Effector memory CD4-positive, alpha-beta T cell (primary cell): ENCODE results near the gene ASTN2.

ENCODE experiments used
- DNase-seq, 3 donors: peaks; one replicate each; pipeline ENCODE4 v3.0.0-alpha.2; 2020
- H3K27ac ChIP-seq: 2 replicates; pipeline ENCODE4 v1.7.0; 2013; ENCODE audit warnings: mild to moderate bottlenecking, low read length, moderate library complexity; ENCODE audit not compliant: insufficient read depth, poor library complexity, severe bottlenecking
- H3K27me3 ChIP-seq: replicated peaks from 2 replicates; pipeline ENCODE4 v1.7.0; 2013; ENCODE audit warnings: mild to moderate bottlenecking, low read length; ENCODE audit not compliant: insufficient read depth, control insufficient read depth, poor library complexity, severe bottlenecking
- H3K36me3 ChIP-seq: 2 replicates; pipeline ENCODE4 v1.7.0; 2013; ENCODE audit warnings: mild to moderate bottlenecking, low read length, moderate library complexity; ENCODE audit not compliant: control insufficient read depth, insufficient read depth
- H3K4me1 ChIP-seq: 2 replicates; pipeline ENCODE4 v1.7.0; 2013; ENCODE audit warnings: low read length, mild to moderate bottlenecking; ENCODE audit not compliant: control insufficient read depth, insufficient read depth, poor library complexity, severe bottlenecking
- H3K4me3 ChIP-seq: 2 replicates; pipeline ENCODE4 v1.7.0; 2013; ENCODE audit warnings: low read length, low read depth, mild to moderate bottlenecking; ENCODE audit not compliant: insufficient read depth, poor library complexity, severe bottlenecking
- H3K9me3 ChIP-seq: 2 replicates; pipeline ENCODE4 v1.7.0; 2013; ENCODE audit warnings: mild to moderate bottlenecking, low read length, moderate library complexity; ENCODE audit not compliant: control insufficient read depth

Gene ASTN2

DNA sequence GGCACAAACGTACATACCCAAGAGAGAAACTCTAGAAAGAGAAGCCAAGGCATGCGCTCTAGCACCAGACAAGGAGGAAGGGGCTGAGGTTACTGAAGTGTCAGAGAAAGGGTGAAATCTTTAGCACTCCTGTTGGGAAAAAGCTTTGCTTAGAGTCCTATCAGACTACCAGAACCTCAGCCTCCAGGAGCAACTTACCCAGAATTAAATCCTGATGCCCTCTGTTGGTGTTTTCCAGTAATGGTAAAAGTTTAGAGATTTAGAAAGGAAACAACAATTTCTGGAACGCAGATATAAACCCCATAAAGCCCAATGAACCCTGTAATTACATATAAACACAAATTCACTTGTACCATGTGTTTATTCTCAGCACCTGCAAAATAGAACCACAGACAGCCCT, 33.2 kb upstream of the ASTN2 start:
- Histone ChIP-seq H3K27ac (no peak overlapping the region), H3K4me1 (no peaks in the 10 kb centered on the region), H3K9me3 (no peaks in the 10 kb centered on the region), H3K4me3 (no peak overlapping the region), H3K27me3 (no peaks in the 10 kb centered on the region), H3K36me3 (no peaks in the 10 kb centered on the region)
- no peak for DNase-seq

DNA sequence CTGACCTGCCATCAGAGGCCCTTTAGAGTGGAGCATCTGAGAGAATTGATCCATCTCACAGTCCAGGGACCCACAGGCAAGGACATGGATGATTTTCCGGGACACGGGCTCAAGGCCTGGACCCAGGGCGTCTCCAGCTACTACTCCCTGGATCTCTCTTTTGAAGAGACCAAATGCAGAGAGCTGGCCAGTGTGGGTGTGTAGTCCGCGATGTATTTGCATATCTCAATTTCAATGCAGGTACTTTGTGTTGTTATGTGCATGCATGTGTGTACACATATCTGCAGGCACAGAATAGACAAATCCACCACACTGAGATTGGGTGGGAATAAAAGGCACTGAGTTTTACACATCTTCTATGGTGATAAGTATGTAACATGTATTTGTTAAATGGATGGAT, 30.8 kb upstream of the ASTN2 start:
- Histone ChIP-seq H3K36me3 (no peaks in the 10 kb centered on the region), H3K4me1 (no peaks in the 10 kb centered on the region), H3K4me3 (no peak overlapping the region), H3K27me3 (no peaks in the 10 kb centered on the region), H3K27ac (no peak overlapping the region), H3K9me3 (no peaks in the 10 kb centered on the region)
- DNase-seq = no peak

DNA sequence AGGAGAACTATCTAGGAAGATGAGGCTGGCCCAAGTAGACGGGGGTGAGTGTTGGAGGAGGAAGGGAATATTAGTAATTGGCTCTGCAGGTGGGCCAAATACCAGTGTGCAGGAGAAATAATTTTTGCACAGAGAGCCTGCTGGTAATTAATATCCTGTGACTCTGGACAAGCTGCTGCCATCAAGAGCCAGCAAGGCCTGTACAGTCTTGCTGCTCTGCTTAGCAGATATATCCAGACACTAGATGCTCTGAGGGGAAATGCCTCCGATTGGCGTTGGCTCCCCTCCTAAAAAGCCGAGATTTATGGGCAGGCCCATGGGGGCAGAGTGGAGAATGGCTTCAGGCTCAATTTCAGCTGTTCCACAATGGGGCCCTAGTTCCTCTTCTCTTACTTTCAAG, 29.6 kb upstream of the ASTN2 start:
- H3K4me3 ChIP-seq = no peak overlapping the region
- no peaks in the 10 kb centered on the region for H3K36me3 ChIP-seq
- no peaks in the 10 kb centered on the region for H3K4me1 ChIP-seq
- H3K27ac ChIP-seq = no peak overlapping the region
- DNase-seq = no peak
- H3K9me3 ChIP-seq = no peaks in the 10 kb centered on the region
- no peaks in the 10 kb centered on the region for H3K27me3 ChIP-seq

DNA sequence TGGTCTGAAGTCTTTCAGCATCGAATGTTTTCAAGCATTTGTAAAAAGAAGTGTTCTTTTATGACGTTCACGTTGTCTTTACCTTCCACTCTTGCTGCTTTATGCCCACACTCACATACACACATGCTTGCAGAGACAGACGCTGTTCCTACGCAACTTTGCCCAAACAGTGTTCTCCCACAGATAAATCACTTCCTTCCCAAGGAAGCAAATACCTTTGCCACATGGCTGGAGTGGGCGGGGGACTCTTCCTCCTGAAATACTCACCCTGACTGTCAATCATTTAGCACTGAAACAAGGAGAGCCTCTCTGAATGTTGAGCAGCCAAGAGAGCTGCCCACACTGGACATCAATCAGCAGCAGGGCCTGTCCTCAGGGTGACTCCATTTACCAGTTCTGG, 22.4 kb upstream of the ASTN2 start:
- no peak for DNase-seq
- Histone ChIP-seq H3K4me3 (no peak overlapping the region), H3K4me1 (no peaks in the 10 kb centered on the region), H3K27ac (no peak overlapping the region), H3K9me3 (no peaks in the 10 kb centered on the region), H3K27me3 (no peaks in the 10 kb centered on the region), H3K36me3 (no peaks in the 10 kb centered on the region)

DNA sequence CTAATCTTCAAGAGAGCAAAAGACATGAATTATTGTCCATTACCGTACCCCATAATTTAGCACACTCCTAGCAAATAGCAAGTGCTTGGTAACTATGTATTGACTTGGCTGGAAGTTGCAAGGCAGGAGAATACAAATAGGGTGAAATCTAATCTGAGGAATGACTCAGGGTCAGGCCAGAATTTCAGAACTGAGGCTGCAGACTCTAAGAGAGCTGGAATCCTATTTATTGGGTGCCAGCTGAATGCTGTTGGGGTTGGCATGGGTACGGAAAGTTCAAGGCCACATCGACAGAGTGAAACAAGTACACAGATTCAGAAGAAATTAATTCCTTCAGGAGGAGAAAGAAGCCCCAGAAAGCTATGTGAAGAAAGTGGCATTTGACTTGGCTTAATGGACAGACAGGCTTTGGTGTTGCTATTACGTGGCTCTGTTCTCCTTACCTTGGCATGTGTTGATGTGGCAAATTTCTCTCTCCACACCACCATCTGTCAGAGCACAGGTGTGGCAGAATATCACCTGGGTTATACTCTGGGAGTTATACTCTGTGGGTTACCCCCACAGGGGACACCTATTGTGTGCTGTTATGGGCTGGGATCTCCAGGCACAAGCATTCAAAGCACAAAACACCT, 20.9 kb upstream of the ASTN2 start:
- no peak for DNase-seq
- H3K27me3 ChIP-seq = no peaks in the 10 kb centered on the region
- no peak overlapping the region for H3K4me3 ChIP-seq
- H3K36me3 ChIP-seq = no peaks in the 10 kb centered on the region
- H3K4me1 ChIP-seq = no peaks in the 10 kb centered on the region
- no peaks in the 10 kb centered on the region for H3K9me3 ChIP-seq
- H3K27ac ChIP-seq = no peak overlapping the region

DNA sequence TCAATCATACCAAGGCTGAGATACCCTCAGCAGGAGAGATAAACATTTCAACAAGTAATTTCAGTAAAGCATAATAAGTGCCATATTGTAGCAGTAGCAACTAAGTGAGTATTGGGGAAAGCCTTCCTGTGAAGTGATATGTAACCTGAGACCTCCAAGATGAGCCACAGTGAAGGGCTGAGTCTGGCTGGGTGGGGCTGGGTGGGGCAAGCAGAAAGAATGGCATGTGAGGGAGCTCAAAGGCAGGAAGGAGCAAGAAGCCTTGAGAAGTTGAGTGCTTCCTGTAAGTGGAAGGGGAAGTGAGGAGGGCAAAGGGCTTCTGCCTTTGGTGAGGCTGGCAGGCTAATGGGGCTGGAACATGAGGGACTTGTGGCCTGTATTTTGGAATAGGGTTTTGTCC, 19.7 kb upstream of the ASTN2 start:
- Histone ChIP-seq H3K36me3 (no peaks in the 10 kb centered on the region), H3K4me1 (no peaks in the 10 kb centered on the region), H3K4me3 (no peak overlapping the region), H3K27ac (no peak overlapping the region), H3K9me3 (no peaks in the 10 kb centered on the region), H3K27me3 (no peaks in the 10 kb centered on the region)
- no peak for DNase-seq

DNA sequence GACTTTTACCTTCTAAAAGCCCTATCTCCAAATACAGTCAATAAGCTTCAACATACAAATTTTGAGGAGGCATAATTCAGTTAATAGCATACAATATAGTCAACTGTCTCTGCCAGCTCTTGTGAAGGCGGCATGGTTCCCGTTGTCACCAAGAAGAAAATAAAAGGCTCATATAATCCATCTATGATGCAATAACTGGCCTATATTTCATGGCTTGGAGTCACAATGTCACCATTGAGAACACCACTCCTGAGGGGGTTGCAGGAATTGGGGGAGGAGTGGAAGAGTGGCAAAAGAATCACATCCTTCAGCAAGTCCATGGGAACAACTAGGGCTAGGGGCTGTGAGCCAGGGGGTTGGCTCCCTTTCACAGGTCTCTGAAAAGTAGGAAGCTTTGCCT, 16.0 kb upstream of the ASTN2 start:
- H3K36me3 ChIP-seq = no peaks in the 10 kb centered on the region
- H3K4me3 ChIP-seq = no peak overlapping the region
- no peaks in the 10 kb centered on the region for H3K9me3 ChIP-seq
- no peak for DNase-seq
- no peak overlapping the region for H3K27ac ChIP-seq
- no peaks in the 10 kb centered on the region for H3K4me1 ChIP-seq
- H3K27me3 ChIP-seq = no peaks in the 10 kb centered on the region

DNA sequence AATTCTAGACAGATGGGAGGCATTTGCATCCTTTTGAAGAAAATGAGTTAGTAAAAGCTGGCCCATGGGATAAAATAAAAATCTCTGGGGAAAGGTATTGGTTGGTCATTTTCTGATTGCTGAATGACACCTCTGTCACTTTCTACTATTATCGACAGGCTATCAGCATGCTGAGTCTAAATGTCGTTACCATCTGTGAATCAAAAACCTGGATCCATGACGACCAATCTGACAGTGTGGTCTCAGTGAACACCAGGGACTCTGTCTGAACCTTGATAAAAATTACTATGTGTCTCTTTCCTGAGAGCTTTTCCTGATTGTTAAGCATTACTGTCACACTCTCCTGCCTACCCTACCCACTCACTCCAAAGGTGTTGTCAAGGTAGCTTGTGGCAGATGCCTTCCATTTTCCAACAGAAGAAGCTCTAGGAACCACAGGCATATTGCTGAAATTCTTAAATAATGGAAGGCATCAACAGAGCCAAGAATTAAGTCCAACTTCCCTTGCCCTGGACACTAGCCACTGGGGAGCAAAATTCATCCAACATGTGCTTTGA, 12.6 kb upstream of the ASTN2 start:
- Histone ChIP-seq H3K27me3 (no peaks in the 10 kb centered on the region), H3K36me3 (no peaks in the 10 kb centered on the region), H3K27ac (no peak overlapping the region), H3K9me3 (no peaks in the 10 kb centered on the region), H3K4me1 (no peaks in the 10 kb centered on the region), H3K4me3 (no peak overlapping the region)
- no peak for DNase-seq

DNA sequence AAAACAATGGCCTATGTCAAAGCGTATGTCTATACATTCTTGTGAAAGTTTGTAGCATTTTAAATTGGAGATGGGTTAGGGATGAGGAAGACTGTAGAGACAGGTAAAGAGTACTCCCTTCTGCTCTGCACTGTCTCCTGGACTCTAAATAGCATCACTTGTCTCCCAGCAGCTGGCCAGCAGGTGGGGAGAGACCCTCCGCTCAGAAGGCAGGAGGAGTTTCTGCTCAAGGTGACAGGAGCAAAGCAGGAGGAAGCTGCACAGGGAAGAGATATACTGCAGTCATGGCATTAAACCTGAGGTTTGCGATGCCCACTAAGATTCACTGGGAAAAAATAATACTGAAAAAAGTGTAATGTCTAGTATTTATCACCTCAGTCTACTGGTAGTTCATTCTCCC, 10.7 kb upstream of the ASTN2 start:
- Histone ChIP-seq H3K27me3 (no peaks in the 10 kb centered on the region), H3K4me3 (no peak overlapping the region), H3K27ac (no peak overlapping the region), H3K4me1 (no peaks in the 10 kb centered on the region), H3K9me3 (no peaks in the 10 kb centered on the region), H3K36me3 (no peaks in the 10 kb centered on the region)
- no peak for DNase-seq

DNA sequence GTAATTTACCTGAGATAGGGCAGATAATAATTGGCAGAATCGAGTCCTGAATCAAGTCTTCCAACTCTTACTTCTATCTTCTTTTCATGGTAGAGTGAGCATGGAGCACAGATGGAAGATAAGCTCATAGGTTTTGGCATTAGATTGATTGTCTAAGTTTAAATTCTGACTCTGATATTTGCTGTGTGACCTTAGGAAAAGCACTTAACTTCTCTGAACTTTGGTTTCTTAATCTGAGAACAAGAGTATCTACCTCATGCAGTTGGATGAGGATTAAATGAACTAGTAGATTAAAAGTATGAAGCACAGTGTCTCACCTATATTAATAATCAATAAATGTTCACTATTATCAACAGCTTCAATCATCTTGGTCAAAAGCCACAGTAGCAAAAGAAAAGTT, 9.4 kb upstream of the ASTN2 start:
- Histone ChIP-seq H3K27ac (no peak overlapping the region), H3K27me3 (no peaks in the 10 kb centered on the region), H3K4me3 (no peak overlapping the region), H3K9me3 (no peaks in the 10 kb centered on the region), H3K36me3 (no peaks in the 10 kb centered on the region), H3K4me1 (no peaks in the 10 kb centered on the region)
- no peak for DNase-seq
